NCI-H446 (cell line): ENCODE data around the gene ANKRD44.

Source experiments
- DNase-seq, 2 experiments: peaks; one replicate each; lab custom pipeline; 2025; lab: John Stamatoyannopoulos, UW

The ANKRD44 gene

DNA sequence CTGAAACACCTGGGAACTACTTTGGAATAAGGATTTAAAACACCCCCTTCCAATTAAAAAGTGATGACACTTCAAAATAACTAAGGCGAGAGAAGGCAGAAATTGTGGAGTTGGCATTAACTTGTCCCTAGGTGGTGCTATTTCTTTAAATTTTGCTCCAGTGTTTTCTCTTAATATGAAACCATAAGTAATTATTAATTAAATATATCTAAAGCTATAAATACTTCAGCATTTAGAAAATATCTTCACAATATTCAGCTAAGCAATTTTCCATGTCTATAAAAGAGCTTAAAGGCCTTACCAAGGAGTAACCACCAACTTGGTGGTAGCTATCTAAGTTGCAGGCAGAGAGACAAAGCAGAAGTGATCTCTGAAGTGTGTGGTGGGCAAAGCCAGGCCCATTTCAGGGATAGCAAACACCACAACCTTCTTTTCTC, 197.3 kb downstream of the ANKRD44 start:
- peak in 1 of 2 experiments; percentile 44 for DNase-seq

DNA sequence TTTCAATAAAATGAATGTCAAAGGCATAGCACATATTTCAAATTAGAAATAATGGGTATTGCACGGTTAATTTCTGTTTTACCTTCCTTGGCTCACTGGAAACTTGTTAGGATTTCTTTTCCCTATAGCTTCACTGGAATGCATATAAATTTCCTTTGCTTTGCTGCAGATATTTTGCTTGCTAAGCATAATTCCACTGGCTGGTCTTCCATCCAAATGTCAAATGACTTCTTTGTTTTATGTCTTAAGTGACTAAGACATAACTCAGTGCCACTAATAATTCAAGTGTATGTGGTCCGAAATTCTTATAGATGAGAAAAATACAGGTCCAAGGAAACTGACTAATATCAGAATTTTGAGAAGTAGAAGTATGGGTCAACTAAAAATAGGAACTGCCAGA, 201.3 kb downstream of the ANKRD44 start:
- DNase-seq = no peak

GRCh38 chr2:197108758-197109157, 201.8 kb downstream of the ANKRD44 start:
- no peak for DNase-seq

DNA sequence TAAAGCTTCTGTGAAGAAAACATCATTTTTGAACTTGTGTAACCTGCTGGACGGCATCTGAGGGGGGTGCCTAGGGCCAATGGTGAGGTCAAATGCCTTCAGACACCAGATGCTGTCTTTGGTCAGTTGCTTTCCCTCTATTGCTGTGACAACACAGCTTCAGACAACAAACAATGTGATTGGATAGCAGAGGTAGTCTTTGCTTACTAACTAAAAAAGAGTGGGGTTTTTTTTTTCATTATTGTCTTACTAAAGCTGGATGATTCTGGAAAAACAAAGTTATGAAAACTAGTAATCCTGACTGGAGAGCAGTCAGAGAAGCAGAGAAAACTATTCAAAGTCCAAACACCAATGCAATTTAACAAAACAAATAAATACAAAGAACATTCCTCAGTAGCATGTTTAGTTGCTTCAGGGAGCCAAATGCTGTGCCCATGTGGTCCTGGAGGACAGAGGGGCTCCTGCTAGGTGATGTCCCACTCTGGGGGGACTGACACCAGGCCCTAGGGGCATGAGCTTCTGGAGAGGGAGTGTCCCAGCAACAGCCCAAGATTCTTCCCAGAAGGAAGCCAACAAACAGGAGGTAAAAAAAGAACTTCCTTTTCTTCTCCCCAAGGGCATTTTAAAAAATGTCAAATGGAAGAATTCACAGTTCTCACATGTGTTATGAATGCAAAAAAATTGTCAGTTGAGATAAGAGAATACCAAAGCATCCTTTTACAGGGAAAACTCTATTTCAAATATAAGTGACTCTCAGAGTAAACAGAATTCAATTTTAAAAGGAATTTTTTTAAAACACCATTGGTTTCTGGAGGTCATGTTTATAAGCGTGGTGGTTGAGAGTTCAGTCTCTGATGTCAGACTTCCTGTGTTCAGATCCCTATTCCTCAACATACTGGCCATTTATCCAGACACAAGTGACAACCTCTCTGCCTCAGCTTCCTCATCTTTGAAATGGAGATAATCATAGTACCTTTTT, 203.0 kb downstream of the ANKRD44 start:
- no peak for DNase-seq

GRCh38 chr2:197103363-197103762, 207.2 kb downstream of the ANKRD44 start:
- DNase-seq = no peak

- no peak for DNase-seq
Observed at GRCh38 chr2:197102231-197102630, 208.3 kb downstream of the ANKRD44 start.

DNA sequence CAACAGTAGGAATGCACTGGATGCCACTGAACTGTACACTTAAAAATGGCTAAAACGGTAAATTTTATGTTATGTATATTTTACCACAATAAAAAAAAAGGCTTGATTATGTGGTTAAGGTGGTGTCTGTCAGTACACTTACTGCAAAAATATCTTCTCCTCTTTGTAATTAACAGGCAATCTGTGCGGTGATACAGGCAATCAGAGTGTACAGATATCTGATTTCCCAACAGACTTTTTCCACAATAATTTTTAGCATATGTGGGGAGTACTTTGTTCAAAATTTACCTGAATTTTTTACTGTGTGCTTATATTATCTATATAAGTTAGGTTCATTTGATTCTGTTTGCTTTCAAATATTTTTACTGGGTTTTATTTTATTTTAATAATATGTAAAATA, 209.1 kb downstream of the ANKRD44 start:
- DNase-seq = no peak

GRCh38 chr2:197097578-197098366, 212.8 kb downstream of the ANKRD44 start:
- peak in 1 of 2 experiments; percentile 31 for DNase-seq

- DNase-seq = no peak
Observed at GRCh38 chr2:197096649-197097048, 213.9 kb downstream of the ANKRD44 start.

DNA sequence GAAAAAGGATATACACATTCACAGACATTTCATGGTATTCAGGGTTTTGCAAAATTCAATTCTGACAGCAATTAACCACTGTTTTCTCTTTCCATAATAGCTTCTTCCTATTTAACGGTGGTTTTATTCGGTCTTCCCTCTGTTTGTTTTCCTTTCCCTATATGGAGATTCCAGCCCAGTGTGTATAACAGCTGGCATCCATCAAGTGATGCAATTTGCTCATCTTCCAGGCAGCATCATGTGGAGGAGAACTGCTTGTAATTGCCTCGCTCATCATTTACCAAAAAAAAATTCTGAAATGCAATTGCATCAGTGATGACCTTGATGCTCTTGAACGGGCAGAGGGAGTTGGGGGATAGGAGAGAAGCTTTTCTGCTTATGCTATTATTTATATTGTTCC, 218.1 kb downstream of the ANKRD44 start:
- DNase-seq = peak; percentile 25 to 38

DNA sequence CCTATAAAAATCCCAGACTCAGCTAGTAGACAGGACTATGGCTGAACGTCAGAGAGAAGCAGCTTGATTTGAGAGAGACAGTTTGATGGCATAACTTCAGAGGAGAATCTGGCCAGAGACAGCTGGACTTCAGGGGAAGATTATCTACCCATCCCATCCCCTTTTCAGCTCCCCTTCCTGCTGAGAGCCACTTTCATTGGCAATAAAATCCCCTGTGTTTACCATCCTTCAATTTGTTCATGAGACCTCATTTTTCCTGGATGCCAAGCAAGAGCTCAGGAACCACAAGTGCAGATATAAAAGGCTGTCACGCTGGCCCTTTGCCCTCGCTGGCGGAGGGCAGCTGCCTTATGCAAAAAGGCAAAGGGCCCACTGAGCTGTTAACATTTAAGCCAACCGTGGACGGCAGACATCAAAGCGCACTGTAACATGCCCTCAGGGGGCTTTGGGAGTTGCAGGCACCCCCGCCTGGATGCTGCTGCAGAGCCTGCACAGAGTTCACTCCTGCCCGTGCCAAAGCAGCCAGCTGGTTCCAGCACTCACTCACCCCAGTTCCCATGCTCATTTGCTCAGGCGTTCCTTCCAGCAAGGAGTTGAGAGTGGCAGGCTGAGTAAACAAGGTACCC, 219.7 kb downstream of the ANKRD44 start:
- peak; percentile 62 to 84 for DNase-seq

DNA sequence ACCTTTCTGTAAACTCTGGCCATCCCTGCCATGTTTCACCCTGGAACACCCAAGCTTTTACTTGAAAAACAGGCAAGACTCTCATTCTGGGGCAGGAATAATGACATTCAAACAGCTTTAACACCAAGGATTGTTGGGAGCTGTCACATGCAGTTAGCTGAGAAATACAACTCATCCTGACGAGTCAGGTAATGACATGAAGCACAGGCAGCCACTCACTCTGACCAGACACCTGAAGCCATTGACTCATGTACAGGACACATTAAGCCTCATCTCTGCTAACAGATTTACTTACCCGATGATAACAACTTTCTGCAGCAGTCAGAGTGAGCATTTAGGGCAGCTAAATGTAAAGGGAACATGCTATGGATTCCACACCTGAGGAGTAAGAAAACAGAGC, 220.9 kb downstream of the ANKRD44 start:
- no peak for DNase-seq

- peak in 1 of 2 experiments; percentile 6 for DNase-seq
Observed at GRCh38 chr2:197088694-197089093, 221.9 kb downstream of the ANKRD44 start.

DNA sequence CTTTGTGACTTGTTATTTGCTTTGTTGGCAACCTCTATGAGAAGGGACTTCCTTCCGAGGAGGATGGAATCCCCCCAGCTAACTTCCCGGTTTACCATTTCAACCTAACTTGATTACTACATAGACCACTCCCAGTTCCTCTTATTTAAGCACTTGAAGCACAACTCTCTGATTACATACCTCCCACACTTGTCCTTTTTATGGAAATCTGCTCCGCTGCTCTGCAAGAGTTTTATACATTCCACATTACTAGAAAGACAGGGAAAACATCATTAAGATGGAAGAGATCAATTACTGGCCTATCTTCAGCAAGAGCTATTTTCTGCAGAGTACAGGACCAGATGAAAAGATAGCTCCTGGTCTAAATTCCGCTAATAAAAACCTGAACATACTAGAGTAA, 224.1 kb downstream of the ANKRD44 start:
- peak in 1 of 2 experiments; percentile 10 for DNase-seq

- DNase-seq = no peak
Observed at GRCh38 chr2:197085665-197086064, 224.9 kb downstream of the ANKRD44 start.

DNA sequence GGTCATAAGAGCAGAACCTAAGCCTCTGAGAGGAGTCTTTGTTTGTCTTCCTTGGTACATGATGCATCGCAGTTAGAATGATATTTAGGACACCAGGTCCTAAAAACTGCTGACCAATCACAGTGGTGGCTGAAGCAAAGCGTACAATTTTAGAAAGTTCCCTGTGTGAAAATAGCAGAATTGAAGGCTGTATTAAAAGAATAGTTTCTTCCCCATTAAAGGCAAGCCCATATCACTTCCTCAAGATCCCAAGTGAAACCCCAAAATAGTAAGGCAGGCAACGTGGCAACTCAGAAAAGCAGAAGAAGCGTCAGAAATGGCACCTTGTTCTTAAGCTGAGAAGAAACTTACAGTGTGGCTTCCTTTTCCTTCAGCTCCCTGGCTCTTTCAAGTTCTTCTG, 229.3 kb downstream of the ANKRD44 start:
- no peak for DNase-seq

- DNase-seq = no peak
Observed at GRCh38 chr2:197080578-197081216, 229.9 kb downstream of the ANKRD44 start.

DNA sequence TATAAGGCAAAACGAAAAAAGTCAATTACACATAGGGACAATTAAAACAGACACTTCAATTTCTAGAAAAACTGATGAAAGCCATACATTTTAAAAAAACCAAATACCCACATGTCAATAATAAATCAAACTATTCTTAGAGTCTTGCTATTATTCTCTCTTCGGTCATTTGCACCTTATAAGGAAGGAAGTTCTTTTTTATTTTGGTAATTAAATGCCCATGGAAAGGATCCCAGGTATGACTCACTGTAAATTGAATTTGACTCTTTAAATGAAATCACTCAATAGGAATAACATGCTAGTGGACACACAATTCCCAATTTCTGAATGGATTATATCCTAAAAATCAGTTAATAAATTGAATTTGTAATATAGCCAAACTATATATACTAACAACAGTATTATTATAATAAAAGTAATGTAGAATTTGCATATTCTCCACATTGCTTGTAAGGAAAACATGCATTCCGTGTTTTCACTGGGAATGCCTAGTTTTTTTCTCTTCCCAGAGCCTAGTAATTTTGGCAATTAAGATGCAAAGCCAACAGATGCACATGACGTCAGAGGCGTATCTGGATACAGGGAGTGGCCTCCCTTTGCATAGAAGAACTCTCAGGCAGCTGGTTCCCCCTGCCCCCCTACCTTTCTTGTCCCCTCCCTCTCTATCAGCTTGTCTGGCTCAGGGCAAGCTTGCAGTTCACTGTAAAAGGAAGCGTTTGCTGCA, 230.6 kb downstream of the ANKRD44 start:
- DNase-seq = peak; percentile 90 to 91

DNA sequence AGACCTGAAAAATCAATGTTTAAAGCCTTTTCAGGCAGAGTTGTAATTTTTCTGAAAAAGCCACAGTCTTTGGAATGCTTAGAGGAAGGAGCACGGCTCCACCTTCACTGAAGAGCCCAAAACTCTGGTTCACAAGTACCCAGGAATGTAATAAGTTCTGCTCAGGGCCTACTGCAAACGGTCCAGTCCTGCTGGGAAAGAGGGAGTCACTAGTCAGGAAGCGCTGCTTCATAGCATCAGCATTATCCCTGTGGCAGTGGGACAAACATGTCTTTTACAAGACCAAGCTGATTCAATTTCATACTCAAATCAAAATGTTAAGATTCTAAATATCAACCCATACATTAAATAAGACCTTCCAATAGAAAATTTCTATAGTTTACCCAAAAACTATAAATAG, 231.2 kb downstream of the ANKRD44 start:
- peak in 1 of 2 experiments; percentile 11 for DNase-seq

- DNase-seq = no peak
Observed at GRCh38 chr2:197078535-197078934, 232.0 kb downstream of the ANKRD44 start.

DNA sequence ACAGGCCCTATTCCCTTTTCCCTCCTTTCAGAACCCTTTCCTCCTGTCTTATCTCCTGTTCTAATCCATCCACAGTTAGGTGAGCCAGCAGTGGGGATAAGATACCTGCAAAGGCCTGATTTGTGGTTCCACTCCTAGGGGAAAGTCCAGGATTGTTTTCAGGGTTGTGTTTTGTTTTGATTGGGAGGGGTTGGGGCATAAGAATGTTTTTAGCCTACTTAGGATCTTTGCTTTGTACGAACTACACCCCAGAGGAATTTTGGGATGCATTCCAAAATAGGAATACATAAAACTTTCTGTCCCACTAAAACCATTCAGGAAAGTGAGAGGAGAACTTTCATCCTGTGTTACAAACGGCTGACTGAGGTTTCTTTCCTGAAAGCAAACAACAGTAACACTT, 233.2 kb downstream of the ANKRD44 start:
- no peak for DNase-seq
